ENCODE measurements around the gene STON2. TPM values are rescaled to one million over a fixed set of nuclear protein-coding genes. Genes with fewer than 3 reads are reported as not detected.

The STON2 gene
- total and polyA plus RNA-seq, 2 of the 8 experiments (the other 6 are each of a cell fraction or from before 2014, with no cell fraction given): 8.9 to 50.0 TPM

- Histone ChIP-seq H2BK12ac (ENCODE audit: low read depth, low read length) (no peak overlapping the region; the same call in 1 of the 2 replicates), H3K23me2 (ENCODE audit: low read depth, low read length) (no peaks in the 10 kb centered on the region), H2BK15ac (ENCODE audit: low read length) (no peak overlapping the region), H4K20me1 (replicated peaks in 1 of 2; ENCODE audit: control insufficient read depth in 1 of 2, insufficient read depth in 2 of 2, low read length in 2 of 2) (no peaks in the 10 kb centered on the region), H3K36me3 (ENCODE audit: control insufficient read depth in 2 of 4, insufficient read depth in 4 of 4, low read length in 3 of 4) (no peaks in the 10 kb centered on the region; a peak in 1 of 8 replicates), H3K27me3 (replicated peaks in 1 of 4; ENCODE audit: control insufficient read depth in 3 of 4, extremely low read depth in 1 of 4, insufficient read depth in 3 of 4, low read length in 3 of 4) (no peaks in the 10 kb centered on the region), H3K4me3 (ENCODE audit: extremely low read depth in 1 of 4, insufficient read depth in 2 of 4, low read depth in 3 of 4, low read length in 4 of 4) (no peak overlapping the region), H3K18ac (ENCODE audit: extremely low read depth, low read length) (no peak overlapping the region), H3K27ac (ENCODE audit: low read depth, low read length) (no peak overlapping the region), H4K91ac (replicated peaks; ENCODE audit: insufficient read length, low read length) (no peak overlapping the region), H2AK5ac (ENCODE audit: low read depth, low read length) (no peak overlapping the region; the same call in 1 of the 2 replicates), H3K23ac (ENCODE audit: insufficient read length) (no peak overlapping the region), H3K79me1 (ENCODE audit: low read depth, low read length) (no peaks in the 10 kb centered on the region), H2BK5ac (ENCODE audit: low read depth, low read length) (no peak overlapping the region), H3K4me1 (replicated peaks in 1 of 4; ENCODE audit: control insufficient read depth in 3 of 4, insufficient read depth in 4 of 4, low read length in 3 of 4) (peaks cover 6 to 29% (median 24%) of the 10 kb centered on the region in 4 experiments; a peak in 6 of 7 replicates), H4K8ac (ENCODE audit: extremely low read depth, insufficient read depth, low read length) (no peak overlapping the region), H3K9me3 (ENCODE audit: insufficient read depth in 2 of 2, low read depth in 1 of 2, low read length in 1 of 2) (no peaks in the 10 kb centered on the region), H3K4me2 (ENCODE audit: insufficient read depth in 1 of 2, low read depth in 2 of 2, low read length in 2 of 2) (no peak overlapping the region), H3K14ac (ENCODE audit: insufficient read length) (no peak overlapping the region), H3K79me2 (ENCODE audit: control insufficient read depth in 1 of 2, insufficient read depth in 2 of 2, low read length in 2 of 2) (peaks cover 0 to 13% of the 10 kb centered on the region in 2 experiments; a peak in 2 of 4 replicates), H2AFZ (ENCODE audit: low read length) (no peak overlapping the region), H3K56ac (replicated peaks; ENCODE audit: insufficient read length, low read depth, low read length) (no peak overlapping the region), H2BK120ac (replicated peaks; ENCODE audit: low read depth, low read length) (no peak overlapping the region), H3K9ac (replicated peaks in 1 of 4; ENCODE audit: extremely low read depth in 1 of 4, low read depth in 3 of 4, low read length in 3 of 4) (no peak overlapping the region), H4K5ac (ENCODE audit: insufficient read length, low read depth, low read length) (no peak overlapping the region), H2BK20ac (ENCODE audit: low read length) (no peak overlapping the region), H3K4ac (replicated peaks; ENCODE audit: insufficient read length, low read depth, low read length) (no peak overlapping the region)
- 85% methylated on average over 3 of the region's 3 CpGs; no CpG with 5 or more reads in 1 of the 2 experiments for WGBS, 2 experiments (ENCODE audit: extremely low coverage in 1 of 2, insufficient coverage in 1 of 2, insufficient read length in 1 of 2, insufficient replicate concordance in 2 of 2, low coverage in 1 of 2, low lambda C conversion rate in 2 of 2, missing lambda C conversion rate in 1 of 2)
- CTCF ChIA-PET (ENCODE audit: partially characterized antibody): interaction anchor here (0.8 to 1.0 kb wide), 3 partner anchors 11 to 140 kb away, joined by 3 to 4 read pairs (median 3); no protein-coding TSS in a partner anchor
- POLR2A ChIA-PET (ENCODE audit: partially characterized antibody): interaction anchor here (1.0 to 1.2 kb wide), 3 partner anchors 12 to 94 kb away, joined by 3 to 4 read pairs (median 4); partner anchors contain the start of gene GTF2A1
- DNase-seq (ENCODE audit: low read depth in 1 of 2, low spot score in 2 of 2) (no peak), FAIRE-seq (no peak)
- TF ChIP-seq KDM1A (IDR thresholded peaks at IDR 0.05; ENCODE audit: borderline replicate concordance, low read length): no peak
- no peak for TF ChIP-seq KDM5A (IDR thresholded peaks at IDR 0.05; ENCODE audit: low read length)
- no peak for TF ChIP-seq CBX5 (IDR thresholded peaks at IDR 0.05; ENCODE audit: low read depth, low read length)
- no peak for TF ChIP-seq GABPA (IDR thresholded peaks at IDR 0.05; ENCODE audit: borderline replicate concordance, insufficient read depth, low read length)
- no peak for TF ChIP-seq TCF12 (IDR thresholded peaks at IDR 0.05; ENCODE audit: low read depth, low read length)
- TF ChIP-seq SP2 (IDR thresholded peaks at IDR 0.05; ENCODE audit: low read length): no peak
- TF ChIP-seq TEAD4 (IDR thresholded peaks at IDR 0.05; ENCODE audit: low read depth, low read length): no peak
- no peak for TF ChIP-seq CTCF (IDR thresholded peaks at IDR 0.05; ENCODE audit: control extremely low read depth in 1 of 3, insufficient read depth in 1 of 3, low read depth in 1 of 3, low read length in 3 of 3)
- no peak for TF ChIP-seq CHD1 (IDR thresholded peaks at IDR 0.05; ENCODE audit: low read depth, low read length)
Observed at GRCh38 chr14:81312289-81312876, 87.7 kb downstream of the STON2 start.

Data from H1 (cell line).